ENCODE data around the gene WWP2.

GRCh38 chr16:69754469-69755310, 7.4 kb upstream of the WWP2 start, which contains the start of gene NOB1:
- peak; percentile 96 to 100 (median 100) for TF ChIP-seq CTCF (IDR thresholded peaks at IDR 0.05)
- peak in 3 of 4 donors; percentile 56 to 63 (median 61) for TF ChIP-seq POLR2A (IDR thresholded peaks at IDR 0.05)

All from esophagus squamous epithelium (tissue), 4 donors.